GM18870 (cell line): ENCODE measurements around the gene DENND1B.
"Not testable (repeated sequence)": the region's sequence is repeated elsewhere in the genome, so short reads cannot be mapped to it uniquely, and the experiment has no call there.

Source experiments
- ATAC-seq: cut with Tn5 transposase; IDR thresholded peaks from one replicate; pipeline ENCODE4 v1.9.1; 2021; ENCODE audit warnings: moderate library complexity; ENCODE audit not compliant: unreplicated experiment

The DENND1B gene

GRCh38 chr1:197572169-197572568, 203.1 kb downstream of the DENND1B start:
- no peak for ATAC-seq

- ATAC-seq: no peak
These were observed 207.8 kb downstream of the DENND1B start for GRCh38 chr1:197567442-197567841.

- no peak for ATAC-seq
These were observed 214.2 kb downstream of the DENND1B start for GRCh38 chr1:197561041-197561440.

GRCh38 chr1:197559655-197560054, 215.6 kb downstream of the DENND1B start:
- ATAC-seq: no peak

- ATAC-seq: no peak
These were observed 216.0 kb downstream of the DENND1B start for GRCh38 chr1:197559244-197559643.

GRCh38 chr1:197557302-197557701, 218.0 kb downstream of the DENND1B start:
- no peak for ATAC-seq

GRCh38 chr1:197553281-197553680, 222.0 kb downstream of the DENND1B start:
- no peak for ATAC-seq

- no peak for ATAC-seq
These were observed 228.3 kb downstream of the DENND1B start for GRCh38 chr1:197546989-197547388.

- no peak for ATAC-seq
These were observed 230.7 kb downstream of the DENND1B start for GRCh38 chr1:197544553-197544952.

GRCh38 chr1:197544130-197544529, 231.2 kb downstream of the DENND1B start:
- ATAC-seq: no peak

- ATAC-seq: no peak
These were observed 233.9 kb downstream of the DENND1B start for GRCh38 chr1:197541411-197541810.

GRCh38 chr1:197526736-197527371, 248.4 kb downstream of the DENND1B start:
- ATAC-seq: peak; percentile 46

- ATAC-seq: no peak
These were observed 254.1 kb downstream of the DENND1B start for GRCh38 chr1:197521118-197521739.

- no peak for ATAC-seq
These were observed 255.4 kb downstream of the DENND1B start for GRCh38 chr1:197519741-197520334.

- no peak for ATAC-seq
These were observed 259.9 kb downstream of the DENND1B start for GRCh38 chr1:197515421-197515820.

- ATAC-seq: no peak
These were observed 264.4 kb downstream of the DENND1B start for GRCh38 chr1:197510691-197511378.

- no peak for ATAC-seq
These were observed 278.6 kb downstream of the DENND1B start for GRCh38 chr1:197496722-197497121.

- ATAC-seq: not testable (repeated sequence)
These were observed 283.8 kb downstream of the DENND1B start for GRCh38 chr1:197491505-197491904.

GRCh38 chr1:197486946-197487345, 288.3 kb downstream of the DENND1B start:
- ATAC-seq: no peak

GRCh38 chr1:197485790-197486189, 289.5 kb downstream of the DENND1B start:
- ATAC-seq: no peak

GRCh38 chr1:197481101-197481500, 294.2 kb downstream of the DENND1B start:
- no peak for ATAC-seq

GRCh38 chr1:197480446-197480845, 294.8 kb downstream of the DENND1B start:
- ATAC-seq: no peak
